ENCODE measurements around the gene GPN1. TPM values are rescaled to one million over a fixed set of nuclear protein-coding genes. Genes with fewer than 3 reads are reported as not detected.

GPN1 gene
- total and polyA plus RNA-seq, 2 experiments from 2014 or later, result 23.7 to 40.3 TPM

DNA sequence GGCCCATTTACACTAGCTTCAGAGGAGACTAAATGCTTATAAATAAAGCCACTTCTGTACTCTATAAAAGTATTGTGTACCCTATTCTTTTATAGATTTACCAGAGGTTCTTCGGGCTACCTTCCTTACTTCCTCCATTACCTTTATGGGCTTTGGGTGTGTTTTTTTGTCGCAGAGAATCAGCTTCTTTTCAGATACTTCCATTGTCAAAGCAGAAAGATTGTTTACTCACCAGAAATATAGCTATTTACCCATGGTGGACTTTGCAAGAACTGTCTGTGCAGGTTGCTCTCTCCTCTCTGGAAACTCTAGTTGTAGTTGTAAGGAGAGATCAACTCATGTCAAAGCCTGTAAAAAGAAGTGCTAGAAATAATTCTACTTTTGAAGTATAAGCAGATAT lies 14.9 kb upstream of the GPN1 start:
- H3K36me3 Mint-ChIP-seq (ENCODE audit: low read depth), result peaks cover 45% of the 10 kb centered on the region
- H3K27ac Mint-ChIP-seq, result no peak overlapping the region

More for the DNA sequence above, 14.9 kb upstream of the GPN1 start:
- Histone ChIP-seq H3K4me2 (no peak overlapping the region), H2AFZ (no peak overlapping the region), H3K27ac (ENCODE audit: low read depth) (no peak overlapping the region), H3K4me3 (no peak overlapping the region), H3K9me2 (ENCODE audit: insufficient read depth) (no peaks in the 10 kb centered on the region), H3K79me2 (replicated peaks; ENCODE audit: insufficient read depth) (0 out of 2 replicates have a peak, but pooled peaks cover 4% of the 10 kb centered on the region), H3F3A (replicated peaks; ENCODE audit: low read depth) (no peaks in the 10 kb centered on the region), H3K36me3 (ENCODE audit: insufficient read depth) (peaks cover 42% of the 10 kb centered on the region), H4K20me1 (replicated peaks; ENCODE audit: insufficient read depth) (peaks cover 14% of the 10 kb centered on the region), H3K27me3 (ENCODE audit: insufficient read depth) (no peaks in the 10 kb centered on the region), H3K4me1 (ENCODE audit: insufficient read depth) (no peaks in the 10 kb centered on the region)
- no peaks in the 10 kb centered on the region for H3K27me3 Mint-ChIP-seq (ENCODE audit: insufficient read depth, low read depth, poor library complexity)
- ATAC-seq, result no peak
- TF ChIP-seq, protein P1, sequence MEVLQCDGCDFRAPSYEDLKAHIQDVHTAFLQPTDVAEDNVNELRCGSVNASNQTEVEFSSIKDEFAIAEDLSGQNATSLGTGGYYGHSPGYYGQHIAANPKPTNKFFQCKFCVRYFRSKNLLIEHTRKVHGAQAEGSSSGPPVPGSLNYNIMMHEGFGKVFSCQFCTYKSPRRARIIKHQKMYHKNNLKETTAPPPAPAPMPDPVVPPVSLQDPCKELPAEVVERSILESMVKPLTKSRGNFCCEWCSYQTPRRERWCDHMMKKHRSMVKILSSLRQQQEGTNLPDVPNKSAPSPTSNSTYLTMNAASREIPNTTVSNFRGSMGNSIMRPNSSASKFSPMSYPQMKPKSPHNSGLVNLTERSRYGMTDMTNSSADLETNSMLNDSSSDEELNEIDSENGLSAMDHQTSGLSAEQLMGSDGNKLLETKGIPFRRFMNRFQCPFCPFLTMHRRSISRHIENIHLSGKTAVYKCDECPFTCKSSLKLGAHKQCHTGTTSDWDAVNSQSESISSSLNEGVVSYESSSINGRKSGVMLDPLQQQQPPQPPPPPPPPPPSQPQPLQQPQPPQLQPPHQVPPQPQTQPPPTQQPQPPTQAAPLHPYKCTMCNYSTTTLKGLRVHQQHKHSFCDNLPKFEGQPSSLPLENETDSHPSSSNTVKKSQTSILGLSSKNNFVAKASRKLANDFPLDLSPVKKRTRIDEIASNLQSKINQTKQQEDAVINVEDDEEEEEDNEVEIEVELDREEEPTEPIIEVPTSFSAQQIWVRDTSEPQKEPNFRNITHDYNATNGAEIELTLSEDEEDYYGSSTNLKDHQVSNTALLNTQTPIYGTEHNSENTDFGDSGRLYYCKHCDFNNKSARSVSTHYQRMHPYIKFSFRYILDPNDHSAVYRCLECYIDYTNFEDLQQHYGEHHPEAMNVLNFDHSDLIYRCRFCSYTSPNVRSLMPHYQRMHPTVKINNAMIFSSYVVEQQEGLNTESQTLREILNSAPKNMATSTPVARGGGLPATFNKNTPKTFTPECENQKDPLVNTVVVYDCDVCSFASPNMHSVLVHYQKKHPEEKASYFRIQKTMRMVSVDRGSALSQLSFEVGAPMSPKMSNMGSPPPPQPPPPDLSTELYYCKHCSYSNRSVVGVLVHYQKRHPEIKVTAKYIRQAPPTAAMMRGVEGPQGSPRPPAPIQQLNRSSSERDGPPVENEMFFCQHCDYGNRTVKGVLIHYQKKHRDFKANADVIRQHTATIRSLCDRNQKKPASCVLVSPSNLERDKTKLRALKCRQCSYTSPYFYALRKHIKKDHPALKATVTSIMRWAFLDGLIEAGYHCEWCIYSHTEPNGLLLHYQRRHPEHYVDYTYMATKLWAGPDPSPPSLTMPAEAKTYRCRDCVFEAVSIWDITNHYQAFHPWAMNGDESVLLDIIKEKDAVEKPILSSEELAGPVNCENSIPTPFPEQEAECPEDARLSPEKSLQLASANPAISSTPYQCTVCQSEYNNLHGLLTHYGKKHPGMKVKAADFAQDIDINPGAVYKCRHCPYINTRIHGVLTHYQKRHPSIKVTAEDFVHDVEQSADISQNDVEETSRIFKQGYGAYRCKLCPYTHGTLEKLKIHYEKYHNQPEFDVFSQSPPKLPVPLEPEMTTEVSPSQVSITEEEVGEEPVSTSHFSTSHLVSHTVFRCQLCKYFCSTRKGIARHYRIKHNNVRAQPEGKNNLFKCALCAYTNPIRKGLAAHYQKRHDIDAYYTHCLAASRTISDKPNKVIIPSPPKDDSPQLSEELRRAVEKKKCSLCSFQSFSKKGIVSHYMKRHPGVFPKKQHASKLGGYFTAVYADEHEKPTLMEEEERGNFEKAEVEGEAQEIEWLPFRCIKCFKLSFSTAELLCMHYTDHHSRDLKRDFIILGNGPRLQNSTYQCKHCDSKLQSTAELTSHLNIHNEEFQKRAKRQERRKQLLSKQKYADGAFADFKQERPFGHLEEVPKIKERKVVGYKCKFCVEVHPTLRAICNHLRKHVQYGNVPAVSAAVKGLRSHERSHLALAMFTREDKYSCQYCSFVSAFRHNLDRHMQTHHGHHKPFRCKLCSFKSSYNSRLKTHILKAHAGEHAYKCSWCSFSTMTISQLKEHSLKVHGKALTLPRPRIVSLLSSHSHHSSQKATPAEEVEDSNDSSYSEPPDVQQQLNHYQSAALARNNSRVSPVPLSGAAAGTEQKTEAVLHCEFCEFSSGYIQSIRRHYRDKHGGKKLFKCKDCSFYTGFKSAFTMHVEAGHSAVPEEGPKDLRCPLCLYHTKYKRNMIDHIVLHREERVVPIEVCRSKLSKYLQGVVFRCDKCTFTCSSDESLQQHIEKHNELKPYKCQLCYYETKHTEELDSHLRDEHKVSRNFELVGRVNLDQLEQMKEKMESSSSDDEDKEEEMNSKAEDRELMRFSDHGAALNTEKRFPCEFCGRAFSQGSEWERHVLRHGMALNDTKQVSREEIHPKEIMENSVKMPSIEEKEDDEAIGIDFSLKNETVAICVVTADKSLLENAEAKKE (CRISPR knock-in tag; IDR thresholded peaks at IDR 0.05), result no peak
- TF ChIP-seq CREB1 (CRISPR knock-in tag; IDR thresholded peaks at IDR 0.05; ENCODE audit: low read depth) (no peak), EZH2phosphoT487 (IDR thresholded peaks at IDR 0.05; ENCODE audit: unreplicated experiment) (no peak), EZH2 (IDR thresholded peaks at IDR 0.05; ENCODE audit: low read depth, unreplicated experiment) (no peak), NANOG (IDR thresholded peaks at IDR 0.05; ENCODE audit: borderline replicate concordance) (no peak), POLR2AphosphoS5 (IDR thresholded peaks at IDR 0.05; ENCODE audit: low read depth) (no peak), ZNF331 (CRISPR knock-in tag; IDR thresholded peaks at IDR 0.05; ENCODE audit: low read depth) (no peak), STAT1 (IDR thresholded peaks at IDR 0.05; ENCODE audit: unreplicated experiment) (no peak), REST (IDR thresholded peaks at IDR 0.05; ENCODE audit: unreplicated experiment) (no peak), ZNF114 (CRISPR knock-in tag; IDR thresholded peaks at IDR 0.05) (no peak), JUNB (IDR thresholded peaks at IDR 0.05; ENCODE audit: unreplicated experiment) (no peak), CTCF (conservative IDR thresholded peaks at IDR 0.05; ENCODE audit: low read depth in 2 of 2) (no peak), ETS1 (IDR thresholded peaks at IDR 0.05) (no peak)
- no peaks in the 10 kb centered on the region for H3K4me1 Mint-ChIP-seq
- H3K4me3 Mint-ChIP-seq, result no peak overlapping the region
- no peak for DNase-seq (ENCODE audit: low spot score)
- no peaks in the 10 kb centered on the region for H3K9me3 Mint-ChIP-seq

All from GM23338 (cell line).